RWPE2 (cell line): ENCODE measurements around the gene MAPKBP1.
A peak's percentile ranks its signal among the peaks of the same experiment; 100 is the strongest.

Source experiments
- ATAC-seq: fragments of 200-7000 bp; cut with Tn5 transposase; 3 replicates; pipeline ENCODE4 v1.9.1; 2021; ENCODE audit warnings: low read depth
- DNase-seq: peaks from one replicate; pipeline ENCODE4 v3.0.0-alpha.2; 2020; ENCODE audit warnings: low spot score
- H3K27ac ChIP-seq: fragments of 450-650 bp; 2 replicates; pipeline ENCODE4 v1.5.1; 2017; ENCODE audit warnings: mild to moderate bottlenecking; ENCODE audit not compliant: poor library complexity, severe bottlenecking
- H3K27me3 ChIP-seq: fragments of 250-450 bp; sonication (Bioruptor Pico); 2 replicates; pipeline ENCODE4 v1.5.1; 2021; ENCODE audit warnings: mild to moderate bottlenecking, moderate library complexity; ENCODE audit not compliant: insufficient read depth, poor library complexity, severe bottlenecking
- H3K36me3 ChIP-seq: fragments of 250-450 bp; sonication (Bioruptor Pico); 2 replicates; pipeline ENCODE4 v1.5.1; 2020; ENCODE audit warnings: low read depth, mild to moderate bottlenecking, moderate library complexity
- H3K4me1 ChIP-seq: fragments of 250-450 bp; sonication (Bioruptor Pico); 2 replicates; pipeline ENCODE4 v1.5.1; 2021; ENCODE audit warnings: mild to moderate bottlenecking, moderate library complexity; ENCODE audit not compliant: insufficient read depth, poor library complexity, severe bottlenecking
- H3K4me3 ChIP-seq: fragments of 250-450 bp; sonication (Bioruptor Pico); 2 replicates; pipeline ENCODE4 v1.5.1; 2021; ENCODE audit warnings: mild to moderate bottlenecking, moderate library complexity; ENCODE audit not compliant: severe bottlenecking
- H3K9me3 ChIP-seq: fragments of 250-450 bp; sonication (Bioruptor Pico); 2 replicates; pipeline ENCODE4 v1.5.1; 2021; ENCODE audit warnings: mild to moderate bottlenecking, moderate library complexity; ENCODE audit not compliant: severe bottlenecking
- CTCF ChIP-seq: fragments of 450-650 bp; IDR thresholded peaks from one replicate; pipeline ENCODE4 v1.5.1; 2017; ENCODE audit warnings: mild to moderate bottlenecking, moderate library complexity; ENCODE audit not compliant: poor library complexity, severe bottlenecking

Gene MAPKBP1

GRCh38 chr15:41849861-41850260, 75.6 kb downstream of the MAPKBP1 start:
- H3K27ac ChIP-seq, result no peak overlapping the region
- H3K27me3 ChIP-seq, result no peaks in the 10 kb centered on the region
- H3K4me3 ChIP-seq, result no peak overlapping the region
- TF ChIP-seq CTCF, result no peak
- no peaks in the 10 kb centered on the region for H3K36me3 ChIP-seq
- DNase-seq (no peak), ATAC-seq (peak; percentile 42)
- H3K9me3 ChIP-seq, result no peaks in the 10 kb centered on the region
- H3K4me1 ChIP-seq, result peaks cover 13% of the 10 kb centered on the region

- no peaks in the 10 kb centered on the region for H3K36me3 ChIP-seq
- H3K4me1 ChIP-seq, result peaks cover 13% of the 10 kb centered on the region
- ATAC-seq (no peak), DNase-seq (no peak)
- no peaks in the 10 kb centered on the region for H3K27me3 ChIP-seq
- H3K9me3 ChIP-seq, result no peaks in the 10 kb centered on the region
- H3K27ac ChIP-seq, result no peak overlapping the region
- no peak overlapping the region for H3K4me3 ChIP-seq
- TF ChIP-seq CTCF, result no peak
Observed at GRCh38 chr15:41850482-41851166, 76.3 kb downstream of the MAPKBP1 start.

- H3K27ac ChIP-seq, result no peak overlapping the region
- no peaks in the 10 kb centered on the region for H3K36me3 ChIP-seq
- DNase-seq (no peak), ATAC-seq (no peak)
- no peaks in the 10 kb centered on the region for H3K27me3 ChIP-seq
- no peak for TF ChIP-seq CTCF
- no peak overlapping the region for H3K4me3 ChIP-seq
- no peaks in the 10 kb centered on the region for H3K9me3 ChIP-seq
- peaks cover 13% of the 10 kb centered on the region for H3K4me1 ChIP-seq
Observed at GRCh38 chr15:41851167-41851523, 76.9 kb downstream of the MAPKBP1 start.

- no peak for ATAC-seq
Observed at GRCh38 chr15:41851755-41852370, 77.6 kb downstream of the MAPKBP1 start.

More at GRCh38 chr15:41851755-41852370, 77.6 kb downstream of the MAPKBP1 start:
- no peak for TF ChIP-seq CTCF
- peaks cover 13% of the 10 kb centered on the region for H3K4me1 ChIP-seq
- no peaks in the 10 kb centered on the region for H3K9me3 ChIP-seq
- H3K4me3 ChIP-seq, result no peak overlapping the region
- DNase-seq, result no peak
- H3K27ac ChIP-seq, result no peak overlapping the region
- H3K27me3 ChIP-seq, result no peaks in the 10 kb centered on the region
- no peaks in the 10 kb centered on the region for H3K36me3 ChIP-seq
